WERI-Rb-1 (cell line): ENCODE results near the gene CAMK2B.

Experiments
- DNase-seq: peaks from one replicate; pipeline ENCODE4 v3.0.0-alpha.2; 2020
- H3K27ac ChIP-seq: fragments of 250-450 bp; sonication (Bioruptor Pico); 2 replicates; pipeline ENCODE4 v1.5.1; 2020; ENCODE audit warnings: mild to moderate bottlenecking, moderate library complexity
- H3K27me3 ChIP-seq: fragments of 250-450 bp; sonication (Bioruptor Pico); 2 replicates; pipeline ENCODE4 v1.5.1; 2021; ENCODE audit warnings: mild to moderate bottlenecking, low read depth, moderate library complexity; ENCODE audit not compliant: insufficient read depth, severe bottlenecking
- H3K36me3 ChIP-seq: fragments of 250-450 bp; sonication (Bioruptor Pico); 2 replicates; pipeline ENCODE4 v1.5.1; 2020; ENCODE audit warnings: mild to moderate bottlenecking, moderate library complexity
- H3K4me3 ChIP-seq: 2 replicates; pipeline ENCODE4 v1.5.1; 2011; ENCODE audit warnings: low read depth, mild to moderate bottlenecking, control low read depth, low read length
- H3K9me3 ChIP-seq: fragments of 250-450 bp; sonication (Bioruptor Pico); 2 replicates; pipeline ENCODE4 v1.5.1; 2021; ENCODE audit warnings: mild to moderate bottlenecking, moderate library complexity; ENCODE audit not compliant: severe bottlenecking
- CTCF ChIP-seq: IDR thresholded peaks from 2 replicates; pipeline ENCODE4 v1.5.1; 2011; ENCODE audit warnings: low read depth, mild to moderate bottlenecking, control low read depth, inconsistent platforms, low read length

The CAMK2B gene

GRCh38 chr7:44235582-44236332 lies 89.6 kb downstream of the CAMK2B start:
- Histone ChIP-seq H3K36me3 (no peaks in the 10 kb centered on the region; the same call in 1 of the 2 replicates), H3K27ac (peak overlapping the region; percentile 95), H3K27me3 (no peaks in the 10 kb centered on the region), H3K4me3 (no peak overlapping the region), H3K9me3 (no peaks in the 10 kb centered on the region)
- no peak for TF ChIP-seq CTCF
- DNase-seq: peak; percentile 97

GRCh38 chr7:44235066-44235465 lies 90.3 kb downstream of the CAMK2B start:
- Histone ChIP-seq H3K27ac (peak overlapping the region; percentile 95), H3K27me3 (no peaks in the 10 kb centered on the region), H3K36me3 (no peaks in the 10 kb centered on the region; the same call in 1 of the 2 replicates), H3K4me3 (no peak overlapping the region), H3K9me3 (no peaks in the 10 kb centered on the region)
- no peak for TF ChIP-seq CTCF
- no peak for DNase-seq

GRCh38 chr7:44232901-44233715 lies 92.3 kb downstream of the CAMK2B start:
- no peak overlapping the region for H3K4me3 ChIP-seq

GRCh38 chr7:44232396-44232795 lies 93.0 kb downstream of the CAMK2B start:
- no peak for DNase-seq
- H3K27me3 ChIP-seq: no peaks in the 10 kb centered on the region
- H3K27ac ChIP-seq: no peak overlapping the region
- H3K9me3 ChIP-seq: no peaks in the 10 kb centered on the region
- no peak for TF ChIP-seq CTCF
- no peaks in the 10 kb centered on the region; the same call in 1 of the 2 replicates for H3K36me3 ChIP-seq
- no peak overlapping the region for H3K4me3 ChIP-seq

More at GRCh38 chr7:44232901-44233715, 92.3 kb downstream of the CAMK2B start:
- DNase-seq: no peak
- no peaks in the 10 kb centered on the region; the same call in 1 of the 2 replicates for H3K36me3 ChIP-seq
- TF ChIP-seq CTCF: no peak
- H3K27ac ChIP-seq: peak overlapping the region; percentile 18; the same call in 1 of the 2 replicates
- no peaks in the 10 kb centered on the region for H3K9me3 ChIP-seq
- H3K27me3 ChIP-seq: no peaks in the 10 kb centered on the region

- Histone ChIP-seq H3K27me3 (no peaks in the 10 kb centered on the region), H3K4me3 (no peak overlapping the region), H3K36me3 (no peaks in the 10 kb centered on the region; the same call in 1 of the 2 replicates), H3K9me3 (no peaks in the 10 kb centered on the region), H3K27ac (peak overlapping the region; percentile 37)
- TF ChIP-seq CTCF: peak; percentile 40
- DNase-seq: peak; percentile 56
Observed at GRCh38 chr7:44231088-44231487, 94.3 kb downstream of the CAMK2B start.
